ENCODE data around the gene ZNF579. TPM values are rescaled to one million over a fixed set of nuclear protein-coding genes. Genes with fewer than 3 reads are reported as not detected.
"Not testable (repeated sequence)": the region's sequence is repeated elsewhere in the genome, so short reads cannot be mapped to it uniquely, and the experiment has no call there.

The ZNF579 gene
- total RNA-seq, 2 donors from 2014 or later: 2.4 to 3.9 TPM

DNA sequence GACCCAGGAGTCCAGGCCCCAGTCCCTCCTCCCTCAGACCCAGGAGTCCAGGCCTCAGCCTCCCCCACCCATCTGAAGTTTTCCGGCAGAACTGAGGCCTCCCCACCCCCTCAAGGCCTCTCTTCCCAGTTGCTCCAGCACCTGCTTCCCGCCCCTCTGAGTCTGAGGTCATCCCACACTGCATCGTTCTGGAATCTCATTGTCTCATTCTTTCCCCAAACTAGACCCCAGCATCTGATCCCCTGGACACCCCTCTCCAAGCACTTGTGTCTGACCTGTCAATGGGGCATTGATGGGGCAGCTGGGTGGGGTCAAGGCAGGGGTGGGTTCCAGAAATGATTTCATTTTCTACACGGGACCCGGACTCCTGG, 42.9 kb downstream of the ZNF579 start:
- no peaks in the 10 kb centered on the region for H3K27me3 ChIP-seq (replicated peaks; ENCODE audit: insufficient read depth)
- H3K27ac ChIP-seq: no peak overlapping the region
- ATAC-seq (ENCODE audit: insufficient number of reproducible peaks, low FRiP score, low read depth): no peak
- no peak overlapping the region for H3K4me3 ChIP-seq
- H3K9me3 ChIP-seq: no peaks in the 10 kb centered on the region
- H3K36me3 ChIP-seq: no peaks in the 10 kb centered on the region
- TF ChIP-seq, protein P1, sequence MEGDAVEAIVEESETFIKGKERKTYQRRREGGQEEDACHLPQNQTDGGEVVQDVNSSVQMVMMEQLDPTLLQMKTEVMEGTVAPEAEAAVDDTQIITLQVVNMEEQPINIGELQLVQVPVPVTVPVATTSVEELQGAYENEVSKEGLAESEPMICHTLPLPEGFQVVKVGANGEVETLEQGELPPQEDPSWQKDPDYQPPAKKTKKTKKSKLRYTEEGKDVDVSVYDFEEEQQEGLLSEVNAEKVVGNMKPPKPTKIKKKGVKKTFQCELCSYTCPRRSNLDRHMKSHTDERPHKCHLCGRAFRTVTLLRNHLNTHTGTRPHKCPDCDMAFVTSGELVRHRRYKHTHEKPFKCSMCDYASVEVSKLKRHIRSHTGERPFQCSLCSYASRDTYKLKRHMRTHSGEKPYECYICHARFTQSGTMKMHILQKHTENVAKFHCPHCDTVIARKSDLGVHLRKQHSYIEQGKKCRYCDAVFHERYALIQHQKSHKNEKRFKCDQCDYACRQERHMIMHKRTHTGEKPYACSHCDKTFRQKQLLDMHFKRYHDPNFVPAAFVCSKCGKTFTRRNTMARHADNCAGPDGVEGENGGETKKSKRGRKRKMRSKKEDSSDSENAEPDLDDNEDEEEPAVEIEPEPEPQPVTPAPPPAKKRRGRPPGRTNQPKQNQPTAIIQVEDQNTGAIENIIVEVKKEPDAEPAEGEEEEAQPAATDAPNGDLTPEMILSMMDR (IDR thresholded peaks at IDR 0.05): no peak
- no peak for DNase-seq (ENCODE audit: low spot score)
- H3K4me1 ChIP-seq (ENCODE audit: control insufficient read depth in 1 of 2, low read depth in 2 of 2): no peaks in the 10 kb centered on the region

DNA sequence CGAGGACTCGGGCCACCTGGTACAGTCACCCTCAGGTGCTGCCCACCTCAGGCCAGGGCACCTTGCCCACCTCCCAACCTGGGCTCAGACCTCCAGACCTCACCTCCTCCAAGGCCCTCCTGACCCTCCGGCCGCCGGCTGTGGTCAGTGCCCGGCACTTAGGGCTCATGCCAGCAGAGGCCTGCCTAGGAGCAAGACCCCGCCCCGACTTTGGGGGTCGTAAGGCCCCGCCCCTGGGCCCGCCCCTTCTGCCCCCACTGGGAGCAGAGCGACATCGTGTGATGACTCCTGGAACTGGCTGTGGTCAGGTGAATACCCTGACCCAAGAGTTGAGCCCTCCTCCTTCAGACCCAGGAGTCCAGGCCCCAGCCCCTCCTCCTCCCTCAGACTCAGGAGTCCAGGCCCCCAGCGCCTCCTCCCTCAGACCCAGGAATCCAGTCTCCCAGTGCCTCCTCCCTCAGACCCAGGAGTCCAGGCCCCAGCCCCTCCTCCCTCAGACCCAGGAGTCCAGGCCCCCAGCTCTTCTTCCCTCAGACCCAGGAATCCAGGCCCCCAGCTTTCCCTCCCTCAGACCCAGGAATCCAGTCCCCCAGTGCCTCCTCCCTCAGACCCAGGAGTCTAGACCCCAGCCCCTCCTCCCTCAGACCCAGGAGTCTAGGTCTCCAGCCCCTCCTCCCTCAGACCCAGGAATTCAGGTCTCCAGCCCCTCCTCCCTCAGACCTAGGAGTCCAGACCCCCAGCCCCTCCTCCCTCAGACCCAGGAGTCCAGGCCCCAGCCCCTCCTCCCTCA, 43.5 kb downstream of the ZNF579 start, which contains the start of gene SBK2:
TSS of gene SBK2 (minus strand) at position 183 of the 790 bp plus-strand sequence. CDS start 839 bp downstream, outside the sequence.
- no peaks in the 10 kb centered on the region for H3K36me3 ChIP-seq
- no peak for ATAC-seq (ENCODE audit: insufficient number of reproducible peaks, low FRiP score, low read depth)
- H3K4me1 ChIP-seq (ENCODE audit: control insufficient read depth in 1 of 2, low read depth in 2 of 2): no peaks in the 10 kb centered on the region
- H3K27me3 ChIP-seq (replicated peaks; ENCODE audit: insufficient read depth): no peaks in the 10 kb centered on the region
- H3K27ac ChIP-seq: no peak within 1 kb of the TSS
- TF ChIP-seq, protein P1 (IDR thresholded peaks at IDR 0.05): no peak
- H3K9me3 ChIP-seq: no peaks in the 10 kb centered on the region
- no peak within 1 kb of the TSS for H3K4me3 ChIP-seq
- DNase-seq (ENCODE audit: low spot score): no peak

DNA sequence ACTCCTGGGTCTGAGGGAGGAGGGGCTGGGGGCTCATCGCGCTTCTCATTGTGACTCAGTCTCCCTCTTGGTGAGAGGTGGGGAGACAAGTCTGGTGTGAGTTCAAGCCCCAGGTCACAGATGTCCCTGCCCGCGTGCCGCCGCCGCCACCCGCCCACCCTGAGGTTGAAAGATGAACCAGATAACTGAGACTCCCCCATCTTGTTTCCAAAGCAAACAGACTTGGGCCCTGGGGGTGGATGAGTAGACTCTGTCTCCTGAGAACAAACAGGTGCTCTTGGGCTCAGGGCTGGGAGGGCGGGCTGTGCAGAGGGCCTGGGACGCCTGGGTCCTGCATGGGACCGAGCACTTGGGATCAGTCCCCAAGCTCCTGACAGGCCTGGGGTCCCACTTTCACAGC, 44.3 kb downstream of the ZNF579 start:
- H3K4me1 ChIP-seq (ENCODE audit: control insufficient read depth in 1 of 2, low read depth in 2 of 2): no peaks in the 10 kb centered on the region
- TF ChIP-seq, protein P1 (IDR thresholded peaks at IDR 0.05): no peak
- no peaks in the 10 kb centered on the region for H3K27me3 ChIP-seq (replicated peaks; ENCODE audit: insufficient read depth)
- no peak overlapping the region for H3K4me3 ChIP-seq
- H3K27ac ChIP-seq: no peak overlapping the region
- H3K9me3 ChIP-seq: no peaks in the 10 kb centered on the region
- H3K36me3 ChIP-seq: no peaks in the 10 kb centered on the region
- ATAC-seq (ENCODE audit: insufficient number of reproducible peaks, low FRiP score, low read depth): no peak
- DNase-seq (ENCODE audit: low spot score): no peak

DNA sequence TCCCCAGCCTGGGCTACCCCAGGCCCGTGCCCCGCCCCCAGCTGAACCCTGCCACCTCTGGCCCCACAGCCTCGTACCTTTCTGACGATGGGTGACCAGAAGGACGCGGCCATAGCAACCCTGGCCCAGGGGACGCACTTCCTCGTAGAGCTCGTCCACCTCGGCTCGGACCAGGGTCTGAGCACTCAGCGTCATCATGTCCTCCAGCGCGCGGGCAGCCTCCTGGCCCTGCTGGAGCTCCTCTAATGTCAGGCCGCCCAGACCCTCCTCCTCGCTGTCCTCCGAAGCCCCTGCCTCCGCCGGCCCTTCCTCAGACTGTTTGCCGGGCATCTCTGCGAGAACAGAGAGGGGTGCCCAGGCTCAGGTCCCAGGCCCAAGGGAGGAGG, 44.7 kb downstream of the ZNF579 start:
- ATAC-seq (ENCODE audit: insufficient number of reproducible peaks, low FRiP score, low read depth) (no peak), DNase-seq (ENCODE audit: low spot score) (no peak)
- H3K27me3 ChIP-seq (replicated peaks; ENCODE audit: insufficient read depth): no peaks in the 10 kb centered on the region
- H3K4me1 ChIP-seq (ENCODE audit: control insufficient read depth in 1 of 2, low read depth in 2 of 2): no peaks in the 10 kb centered on the region
- H3K36me3 ChIP-seq: no peaks in the 10 kb centered on the region
- no peak overlapping the region for H3K4me3 ChIP-seq
- no peaks in the 10 kb centered on the region for H3K9me3 ChIP-seq
- TF ChIP-seq, protein P1 (IDR thresholded peaks at IDR 0.05): no peak
- H3K27ac ChIP-seq: no peak overlapping the region

DNA sequence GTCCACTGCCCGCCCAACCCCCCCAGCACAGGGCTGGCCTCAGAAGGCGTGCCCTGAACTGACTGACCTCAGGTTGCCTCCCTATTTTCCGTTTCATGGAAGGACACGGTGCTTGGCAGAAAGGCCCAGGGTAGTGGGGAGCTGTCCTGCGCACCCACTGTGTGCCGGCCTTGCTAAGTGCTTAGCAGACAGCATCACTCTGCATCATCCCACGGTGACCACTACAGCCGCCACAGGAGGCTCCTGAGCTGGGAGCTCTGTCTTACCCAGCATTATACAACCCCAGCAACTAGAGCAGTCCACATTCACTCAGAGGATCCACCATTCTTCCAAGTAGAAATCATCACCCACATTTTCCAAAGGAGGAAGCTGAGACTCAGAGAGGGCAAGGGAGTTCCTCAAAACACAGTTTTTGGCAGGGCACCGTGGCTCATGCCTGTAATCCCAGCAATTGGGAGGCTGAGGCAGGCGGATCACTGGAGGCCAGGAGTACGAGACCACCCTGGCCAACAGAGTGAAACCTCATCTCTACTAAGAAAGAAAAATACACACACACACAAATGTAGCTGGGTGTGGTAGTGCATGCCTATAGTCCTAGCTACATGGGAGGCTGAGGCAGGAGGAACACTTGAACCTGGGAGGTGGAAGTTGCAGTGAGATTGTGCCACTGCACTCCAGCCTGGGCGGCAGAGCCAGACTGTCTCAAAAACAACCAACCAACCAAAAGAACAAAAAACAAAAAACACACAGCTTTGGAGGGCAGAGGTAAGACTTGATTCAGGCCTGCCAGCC, 45.3 kb downstream of the ZNF579 start:
- DNase-seq (ENCODE audit: low spot score) (no peak), ATAC-seq (ENCODE audit: insufficient number of reproducible peaks, low FRiP score, low read depth) (no peak)
- Histone ChIP-seq H3K27ac (no peak overlapping the region), H3K27me3 (replicated peaks; ENCODE audit: insufficient read depth) (no peaks in the 10 kb centered on the region), H3K4me3 (no peak overlapping the region), H3K9me3 (no peaks in the 10 kb centered on the region), H3K4me1 (ENCODE audit: control insufficient read depth in 1 of 2, low read depth in 2 of 2) (no peaks in the 10 kb centered on the region), H3K36me3 (no peaks in the 10 kb centered on the region)
- TF ChIP-seq, protein P1 (IDR thresholded peaks at IDR 0.05): no peak

DNA sequence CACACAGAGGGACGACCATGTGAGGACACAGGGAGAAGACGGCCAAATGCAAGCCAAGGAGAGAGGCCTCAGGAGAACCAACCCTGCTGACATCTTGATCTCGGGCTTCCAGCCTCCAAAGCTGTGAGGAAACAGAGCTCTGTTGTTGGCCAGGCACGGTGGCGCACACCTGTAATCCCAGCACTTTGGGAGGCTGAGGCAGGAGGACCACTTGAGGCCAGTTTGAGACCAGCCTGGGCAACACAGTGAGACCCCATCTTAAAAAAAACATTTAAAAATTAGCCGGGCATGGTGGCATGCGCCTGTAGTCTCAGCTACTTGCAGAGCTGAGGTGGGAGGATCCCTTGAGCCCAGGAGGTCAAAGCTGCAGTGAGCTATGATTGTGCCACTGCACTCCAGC, 46.4 kb downstream of the ZNF579 start:
- not testable (repeated sequence) for ATAC-seq (ENCODE audit: insufficient number of reproducible peaks, low FRiP score, low read depth); H3K4me3 ChIP-seq; H3K36me3 ChIP-seq; H3K4me1 ChIP-seq (ENCODE audit: control insufficient read depth in 1 of 2, low read depth in 2 of 2); H3K9me3 ChIP-seq; H3K27ac ChIP-seq; DNase-seq (ENCODE audit: low spot score); H3K27me3 ChIP-seq (replicated peaks; ENCODE audit: insufficient read depth)
